Caco-2 (cell line): Measurements from ENCODE around the gene CNPY2. TPM values are rescaled to one million over a fixed set of nuclear protein-coding genes. Genes with fewer than 3 reads are reported as not detected.

Source experiments
- BruUV-seq: library from RNA; stranded (reverse); fragments of 400-500 nt; replicated peaks from 2 replicates; lab custom pipeline; 2021; lab: Mats Ljungman, UMichigan
- CTCF ChIA-PET: fragments of 300-600 bp; sonication (Branson Sonifier 250); formaldehyde crosslinking; loops from one replicate; lab custom pipeline; 2022; ENCODE audit warnings: antibody characterized with exemption; lab: Charles Lee
- POLR2A ChIA-PET: fragments of 300-600 bp; sonication (Branson Sonifier 250); formaldehyde crosslinking; loops from one replicate; lab custom pipeline; 2022; ENCODE audit warnings: antibody characterized with exemption; lab: Charles Lee
- DNase-seq, 2 experiments: peaks; one replicate each; pipeline versions ENCODE4 v3.0.0 to v3.0.0-alpha.2; 2020 to 2022
- H3K27me3 ChIP-seq: replicated peaks from 2 replicates; pipeline ENCODE4 v1.6.0; 2011; ENCODE audit warnings: low read length; ENCODE audit not compliant: control insufficient read depth, insufficient read depth
- H3K36me3 ChIP-seq: 2 replicates; pipeline ENCODE4 v1.5.1; 2011; ENCODE audit warnings: low read length; ENCODE audit not compliant: control insufficient read depth, insufficient read depth
- H3K4me1 ChIP-seq: fragments of 250-450 bp; sonication (Bioruptor Pico); 2 replicates; pipeline ENCODE4 v1.5.1; 2020; ENCODE audit warnings: mild to moderate bottlenecking
- H3K4me3 ChIP-seq: 2 replicates; pipeline ENCODE4 v1.5.1; 2011; ENCODE audit warnings: low read depth, mild to moderate bottlenecking, control low read depth, low read length
- H3K9me3 ChIP-seq: fragments of 250-450 bp; sonication (Bioruptor Pico); 2 replicates; pipeline ENCODE4 v1.5.1; 2020; ENCODE audit warnings: mild to moderate bottlenecking, moderate library complexity
- H3K27ac Mint-ChIP-seq: one replicate; pipeline ENCODE4 v1.8.0; 2022; ENCODE audit warnings: mixed read lengths; ENCODE audit not compliant: unreplicated experiment
- H3K27me3 Mint-ChIP-seq: one replicate; pipeline ENCODE4 v1.8.0; 2022; ENCODE audit warnings: mixed read lengths; ENCODE audit not compliant: insufficient read depth, unreplicated experiment
- H3K36me3 Mint-ChIP-seq: one replicate; pipeline ENCODE4 v1.8.0; 2022; ENCODE audit warnings: mild to moderate bottlenecking, mixed read lengths; ENCODE audit not compliant: insufficient read depth, unreplicated experiment
- H3K4me1 Mint-ChIP-seq: one replicate; pipeline ENCODE4 v1.8.0; 2022; ENCODE audit warnings: low read depth, mixed read lengths; ENCODE audit not compliant: unreplicated experiment
- H3K4me3 Mint-ChIP-seq: one replicate; pipeline ENCODE4 v1.8.0; 2022; ENCODE audit warnings: mild to moderate bottlenecking, moderate library complexity, mixed read lengths; ENCODE audit not compliant: unreplicated experiment
- H3K9me3 Mint-ChIP-seq: one replicate; pipeline ENCODE4 v1.8.0; 2022; ENCODE audit warnings: mixed read lengths; ENCODE audit not compliant: unreplicated experiment
- intact Hi-C: fragments of 100-400 bp; cut with micrococcal nuclease; formaldehyde crosslinking; loops from one replicate; pipeline ENCODE4 v1.10.0; 2022; ENCODE audit not compliant: unreplicated experiment
- total RNA-seq: library from RNA; stranded (reverse); gene quantifications from 2 replicates; pipeline ENCODE4 v1.2.3, GENCODE V29; 2022
- TF ChIP-seq, protein P1 (sequence below), 2 experiments: fragments of 200-600 bp in 1 of 2; IDR thresholded peaks; 1 replicate in 1 of 2; 2 replicates in 1 of 2; pipeline versions ENCODE4 v1.5.1 to v1.8.0; 2011 to 2022; ENCODE audit warnings: antibody characterized with exemption in 1 of 2, control low read depth in 1 of 2, inconsistent platforms in 1 of 2, low read depth in 1 of 2, low read length in 1 of 2, mild to moderate bottlenecking in 1 of 2, moderate library complexity in 1 of 2; ENCODE audit not compliant: insufficient read depth in 1 of 2, severe bottlenecking in 1 of 2, unreplicated experiment in 1 of 2

Gene CNPY2
- total RNA-seq, 1 experiment from 2014 or later = 204 TPM

DNA sequence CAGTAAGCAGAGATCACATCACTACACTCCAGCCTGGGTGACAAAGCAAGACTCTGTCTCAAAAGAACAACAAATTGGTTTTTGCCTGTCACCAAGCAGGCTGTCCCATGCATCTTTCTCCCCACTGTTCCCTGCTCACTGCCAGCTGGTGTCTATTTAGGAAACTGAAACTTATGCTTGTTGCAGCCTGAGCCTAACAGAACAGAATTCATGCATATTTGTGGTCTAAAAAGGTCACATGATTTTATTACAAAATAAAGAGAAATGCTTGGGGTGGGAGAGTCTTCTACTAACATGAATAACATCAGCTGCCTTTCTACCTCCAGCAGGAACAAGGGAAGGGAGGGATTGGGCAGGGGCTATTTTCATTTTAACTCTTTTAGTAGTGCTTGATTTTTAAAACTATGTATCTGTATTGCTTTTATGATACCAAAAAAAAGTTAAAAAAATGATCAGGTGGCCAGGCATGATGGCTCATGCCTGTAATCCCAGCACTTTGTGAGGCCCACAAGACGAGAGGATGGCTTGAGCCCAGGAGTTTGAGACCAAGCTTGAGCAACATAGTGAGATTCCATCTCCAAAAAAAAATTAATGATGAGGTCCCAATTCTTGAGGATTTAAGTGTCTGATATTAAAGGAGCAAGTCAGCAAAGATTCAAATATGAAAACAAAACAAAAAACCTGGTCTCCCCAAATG, 43.2 kb upstream of the CNPY2 start:
- TF ChIP-seq, protein P1, sequence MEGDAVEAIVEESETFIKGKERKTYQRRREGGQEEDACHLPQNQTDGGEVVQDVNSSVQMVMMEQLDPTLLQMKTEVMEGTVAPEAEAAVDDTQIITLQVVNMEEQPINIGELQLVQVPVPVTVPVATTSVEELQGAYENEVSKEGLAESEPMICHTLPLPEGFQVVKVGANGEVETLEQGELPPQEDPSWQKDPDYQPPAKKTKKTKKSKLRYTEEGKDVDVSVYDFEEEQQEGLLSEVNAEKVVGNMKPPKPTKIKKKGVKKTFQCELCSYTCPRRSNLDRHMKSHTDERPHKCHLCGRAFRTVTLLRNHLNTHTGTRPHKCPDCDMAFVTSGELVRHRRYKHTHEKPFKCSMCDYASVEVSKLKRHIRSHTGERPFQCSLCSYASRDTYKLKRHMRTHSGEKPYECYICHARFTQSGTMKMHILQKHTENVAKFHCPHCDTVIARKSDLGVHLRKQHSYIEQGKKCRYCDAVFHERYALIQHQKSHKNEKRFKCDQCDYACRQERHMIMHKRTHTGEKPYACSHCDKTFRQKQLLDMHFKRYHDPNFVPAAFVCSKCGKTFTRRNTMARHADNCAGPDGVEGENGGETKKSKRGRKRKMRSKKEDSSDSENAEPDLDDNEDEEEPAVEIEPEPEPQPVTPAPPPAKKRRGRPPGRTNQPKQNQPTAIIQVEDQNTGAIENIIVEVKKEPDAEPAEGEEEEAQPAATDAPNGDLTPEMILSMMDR (IDR thresholded peaks at IDR 0.05; ENCODE audit: insufficient read depth in 1 of 2, low read depth in 1 of 2, low read length in 1 of 2, severe bottlenecking in 1 of 2, unreplicated experiment in 1 of 2) = no peak
- H3K27me3 Mint-ChIP-seq = no peaks in the 10 kb centered on the region
- H3K4me3 Mint-ChIP-seq = peak overlapping the region; percentile 90
- H3K4me1 Mint-ChIP-seq = peaks cover 6% of the 10 kb centered on the region
- H3K36me3 Mint-ChIP-seq = peaks cover 31% of the 10 kb centered on the region
- intact Hi-C loops = no loop called here
- Histone ChIP-seq H3K9me3 (no peaks in the 10 kb centered on the region), H3K4me1 (0 out of 2 replicates have a peak, but pooled peaks cover 3% of the 10 kb centered on the region), H3K27me3 (no peaks in the 10 kb centered on the region), H3K36me3 (no peaks in the 10 kb centered on the region; the same call in 1 of the 2 replicates), H3K4me3 (peak overlapping the region; percentile 77)
- H3K27ac Mint-ChIP-seq = peak overlapping the region; percentile 94
- no peak for DNase-seq
- CTCF ChIA-PET = interaction anchor here (1.3 to 1.8 kb wide), 3 partner anchors 19 to 91 kb away, joined by 4 to 8 read pairs (median 5); partner anchors contain the start of gene TIMELESS
- POLR2A ChIA-PET = interaction anchor here (1.2 to 1.9 kb wide), 9 partner anchors 8 to 129 kb away, joined by 4 to 30 read pairs (median 8); partner anchors contain the start of genes CNPY2, COQ10A, GLS2 and TIMELESS
- no peaks in the 10 kb centered on the region for H3K9me3 Mint-ChIP-seq
- BruUV-seq = no TSS peak

DNA sequence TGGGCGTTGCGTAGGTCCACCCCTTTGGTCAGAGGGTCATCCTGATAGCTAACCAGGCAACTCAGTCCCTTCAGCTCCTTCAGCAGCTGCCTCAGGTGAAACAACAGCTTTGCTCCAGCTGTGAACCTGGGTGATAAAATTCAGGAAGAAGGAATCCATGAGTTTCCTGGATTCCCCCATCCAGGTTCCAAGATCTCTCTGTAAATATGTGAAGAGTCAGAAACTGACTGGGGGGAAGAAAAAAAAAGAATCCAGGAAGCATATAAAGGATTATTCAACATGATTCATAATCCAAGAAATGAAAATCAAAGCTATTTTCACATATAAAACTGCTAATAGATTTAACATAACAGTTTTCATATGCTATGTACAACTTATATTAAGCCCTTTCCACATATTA, 35.5 kb upstream of the CNPY2 start:
- Mint-ChIP-seq H3K27ac (no peak overlapping the region), H3K4me3 (no peak overlapping the region), H3K4me1 (no peaks in the 10 kb centered on the region), H3K27me3 (no peaks in the 10 kb centered on the region), H3K36me3 (peaks cover 44% of the 10 kb centered on the region), H3K9me3 (no peaks in the 10 kb centered on the region)
- H3K27me3 ChIP-seq = no peaks in the 10 kb centered on the region
- no peak overlapping the region for H3K4me3 ChIP-seq
- TF ChIP-seq, protein P1 (IDR thresholded peaks at IDR 0.05; ENCODE audit: insufficient read depth in 1 of 2, low read depth in 1 of 2, low read length in 1 of 2, severe bottlenecking in 1 of 2, unreplicated experiment in 1 of 2) = no peak
- CTCF ChIA-PET = no interaction called here
- no peaks in the 10 kb centered on the region for H3K9me3 ChIP-seq
- H3K4me1 ChIP-seq = no peaks in the 10 kb centered on the region
- intact Hi-C loops = no loop called here
- BruUV-seq = no TSS peak
- DNase-seq = no peak
- H3K36me3 ChIP-seq = peaks cover 6% of the 10 kb centered on the region
- POLR2A ChIA-PET = interaction anchor here (0.6 to 1.5 kb wide), 2 partner anchors 8 to 35 kb away, joined by 3 to 8 read pairs; partner anchors contain the start of gene STAT2

DNA sequence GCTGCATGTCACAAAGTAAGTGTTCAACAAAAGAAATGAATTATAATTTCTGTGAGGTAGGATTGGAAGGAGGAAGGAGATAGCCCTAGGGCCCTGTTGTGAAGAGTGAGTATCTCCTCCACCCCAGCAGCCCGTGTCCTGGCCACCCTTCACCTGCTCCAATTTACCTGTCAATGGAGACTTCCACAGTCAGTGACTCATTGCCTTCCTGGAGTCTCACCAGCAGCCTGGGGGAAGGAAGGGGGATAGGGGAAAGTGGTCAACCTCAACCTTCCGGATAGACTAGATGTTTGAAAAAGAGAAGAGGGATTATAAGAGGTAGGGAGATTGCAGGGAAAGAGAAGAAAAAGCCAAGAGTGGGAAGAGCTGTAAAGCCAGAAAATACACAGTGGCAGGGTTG, 34.9 kb upstream of the CNPY2 start:
- no peaks in the 10 kb centered on the region for H3K27me3 Mint-ChIP-seq
- intact Hi-C loops = no loop called here
- Histone ChIP-seq H3K4me3 (no peak overlapping the region), H3K9me3 (no peaks in the 10 kb centered on the region), H3K27me3 (no peaks in the 10 kb centered on the region), H3K36me3 (peaks cover 7% of the 10 kb centered on the region), H3K4me1 (no peaks in the 10 kb centered on the region)
- DNase-seq = no peak
- H3K4me3 Mint-ChIP-seq = no peak overlapping the region
- no peak overlapping the region for H3K27ac Mint-ChIP-seq
- BruUV-seq = no TSS peak
- H3K36me3 Mint-ChIP-seq = peaks cover 45% of the 10 kb centered on the region
- TF ChIP-seq, protein P1 (IDR thresholded peaks at IDR 0.05; ENCODE audit: insufficient read depth in 1 of 2, low read depth in 1 of 2, low read length in 1 of 2, severe bottlenecking in 1 of 2, unreplicated experiment in 1 of 2) = no peak
- no peaks in the 10 kb centered on the region for H3K4me1 Mint-ChIP-seq
- ChIA-PET POLR2A (interaction anchor here (0.6 to 1.5 kb wide), 2 partner anchors 9 to 35 kb away, joined by 3 to 8 read pairs; partner anchors contain the start of gene STAT2), CTCF (no interaction called here)
- H3K9me3 Mint-ChIP-seq = no peaks in the 10 kb centered on the region
